Chondrocyte (in vitro differentiated cells): Measurements from ENCODE around the gene MYRFL. TPM values are rescaled to one million over a fixed set of nuclear protein-coding genes. Genes with fewer than 3 reads are reported as not detected.

Experiments
- DNase-seq: peaks from one replicate; pipeline ENCODE4 v3.0.0; 2021; ENCODE audit warnings: mixed read lengths, low spot score
- H3K27ac Mint-ChIP-seq: one replicate; pipeline ENCODE4 v1.8.0; 2021; ENCODE audit warnings: mild to moderate bottlenecking, moderate library complexity, mixed read lengths; ENCODE audit not compliant: unreplicated experiment
- H3K27me3 Mint-ChIP-seq: 2 replicates; pipeline ENCODE4 v1.8.0; 2021; ENCODE audit warnings: low read depth, mixed read lengths
- H3K36me3 Mint-ChIP-seq: 2 replicates; pipeline ENCODE4 v1.8.0; 2021; ENCODE audit warnings: low read depth, mixed read lengths
- H3K4me1 Mint-ChIP-seq: 2 replicates; pipeline ENCODE4 v1.8.0; 2021; ENCODE audit warnings: low read depth, mild to moderate bottlenecking, mixed read lengths
- H3K4me3 Mint-ChIP-seq: one replicate; pipeline ENCODE4 v1.8.0; 2021; ENCODE audit warnings: mild to moderate bottlenecking, moderate library complexity, mixed read lengths; ENCODE audit not compliant: unreplicated experiment
- H3K9me3 Mint-ChIP-seq: 2 replicates; pipeline ENCODE4 v1.8.0; 2021; ENCODE audit warnings: low read depth, mixed read lengths
- total RNA-seq: library from RNA; stranded (reverse); gene quantifications from 3 replicates; pipeline ENCODE4 v1.2.1, GENCODE V29; 2021
- TF ChIP-seq, protein P1 (sequence below): fragments of 200-600 bp; sonication (generic); IDR thresholded peaks from 2 replicates; pipeline ENCODE4 v1.5.0; 2021; ENCODE audit warnings: antibody characterized with exemption, mild to moderate bottlenecking, moderate library complexity

MYRFL gene
- total RNA-seq, 1 donor from 2014 or later, result 0.35 TPM

DNA sequence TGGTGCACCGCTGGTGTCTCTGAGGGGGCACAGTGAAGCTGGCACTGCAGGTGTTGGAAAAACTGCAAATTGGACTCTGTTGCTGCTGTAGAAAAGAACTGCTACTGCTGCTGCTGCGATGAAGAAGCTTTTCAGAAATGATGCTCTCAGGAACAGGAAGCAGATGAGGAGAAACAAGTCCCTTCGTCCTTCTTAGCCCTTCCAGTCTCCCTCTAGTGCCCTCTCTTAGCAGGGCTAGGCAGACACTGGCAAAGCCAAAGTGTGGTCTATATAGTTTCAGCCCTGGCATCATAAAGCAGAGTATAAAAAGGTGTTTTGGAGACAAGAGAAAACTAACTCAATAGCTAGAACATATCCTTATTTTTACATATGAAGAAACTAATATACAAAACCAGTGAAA is 174.5 kb downstream of the MYRFL start:
- TF ChIP-seq, protein P1, sequence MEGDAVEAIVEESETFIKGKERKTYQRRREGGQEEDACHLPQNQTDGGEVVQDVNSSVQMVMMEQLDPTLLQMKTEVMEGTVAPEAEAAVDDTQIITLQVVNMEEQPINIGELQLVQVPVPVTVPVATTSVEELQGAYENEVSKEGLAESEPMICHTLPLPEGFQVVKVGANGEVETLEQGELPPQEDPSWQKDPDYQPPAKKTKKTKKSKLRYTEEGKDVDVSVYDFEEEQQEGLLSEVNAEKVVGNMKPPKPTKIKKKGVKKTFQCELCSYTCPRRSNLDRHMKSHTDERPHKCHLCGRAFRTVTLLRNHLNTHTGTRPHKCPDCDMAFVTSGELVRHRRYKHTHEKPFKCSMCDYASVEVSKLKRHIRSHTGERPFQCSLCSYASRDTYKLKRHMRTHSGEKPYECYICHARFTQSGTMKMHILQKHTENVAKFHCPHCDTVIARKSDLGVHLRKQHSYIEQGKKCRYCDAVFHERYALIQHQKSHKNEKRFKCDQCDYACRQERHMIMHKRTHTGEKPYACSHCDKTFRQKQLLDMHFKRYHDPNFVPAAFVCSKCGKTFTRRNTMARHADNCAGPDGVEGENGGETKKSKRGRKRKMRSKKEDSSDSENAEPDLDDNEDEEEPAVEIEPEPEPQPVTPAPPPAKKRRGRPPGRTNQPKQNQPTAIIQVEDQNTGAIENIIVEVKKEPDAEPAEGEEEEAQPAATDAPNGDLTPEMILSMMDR, result no peak
- no peak overlapping the region for H3K27ac Mint-ChIP-seq
- H3K4me3 Mint-ChIP-seq, result no peak overlapping the region
- no peaks in the 10 kb centered on the region for H3K9me3 Mint-ChIP-seq
- peaks cover 19% of the 10 kb centered on the region for H3K4me1 Mint-ChIP-seq
- DNase-seq, result no peak
- H3K27me3 Mint-ChIP-seq, result no peaks in the 10 kb centered on the region
- H3K36me3 Mint-ChIP-seq, result no peaks in the 10 kb centered on the region

DNA sequence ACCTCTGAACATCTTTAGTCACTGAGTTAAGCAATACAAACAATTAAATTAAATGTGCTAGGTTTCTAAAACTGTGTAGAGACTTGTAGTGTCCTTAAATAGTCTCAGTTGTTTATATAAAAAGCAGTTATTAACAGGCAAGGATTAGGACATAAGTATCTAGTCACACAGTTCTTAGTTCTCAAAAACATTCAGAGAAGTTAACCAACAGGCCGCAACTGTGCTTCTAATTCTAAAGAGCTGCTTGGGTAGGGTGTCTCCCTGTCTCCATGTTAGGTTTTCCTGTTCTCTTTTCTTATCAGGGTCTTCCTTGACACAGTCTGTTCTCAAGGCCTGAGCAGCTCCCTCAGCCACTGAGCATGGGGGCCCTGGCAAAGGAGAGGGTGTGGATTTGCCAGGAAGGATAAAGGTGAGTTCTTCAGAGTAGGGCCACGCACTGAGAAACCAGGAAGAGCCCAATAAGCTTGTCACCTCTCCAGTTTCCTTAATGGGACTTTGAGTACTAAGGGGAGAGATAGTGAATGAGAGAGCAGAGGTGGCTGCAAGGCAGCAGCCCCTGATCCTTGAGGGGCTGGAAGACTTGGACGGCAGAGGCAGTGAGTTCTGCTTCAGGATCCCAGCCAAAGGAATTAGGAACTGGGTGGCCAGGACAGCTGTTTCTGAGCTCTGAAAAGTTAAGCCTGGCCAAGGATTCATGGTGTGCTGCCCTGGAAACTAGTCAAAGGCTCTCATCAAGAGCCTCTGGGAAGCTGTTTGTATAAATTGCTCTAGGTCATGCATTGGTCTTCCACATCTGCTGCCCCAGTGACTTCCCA is 177.3 kb downstream of the MYRFL start:
- H3K27me3 Mint-ChIP-seq, result no peaks in the 10 kb centered on the region
- no peak overlapping the region for H3K4me3 Mint-ChIP-seq
- H3K9me3 Mint-ChIP-seq, result peaks cover 3% of the 10 kb centered on the region
- peaks cover 16% of the 10 kb centered on the region for H3K4me1 Mint-ChIP-seq
- no peak overlapping the region for H3K27ac Mint-ChIP-seq
- TF ChIP-seq, protein P1, result no peak
- H3K36me3 Mint-ChIP-seq, result no peaks in the 10 kb centered on the region
- no peak for DNase-seq

DNA sequence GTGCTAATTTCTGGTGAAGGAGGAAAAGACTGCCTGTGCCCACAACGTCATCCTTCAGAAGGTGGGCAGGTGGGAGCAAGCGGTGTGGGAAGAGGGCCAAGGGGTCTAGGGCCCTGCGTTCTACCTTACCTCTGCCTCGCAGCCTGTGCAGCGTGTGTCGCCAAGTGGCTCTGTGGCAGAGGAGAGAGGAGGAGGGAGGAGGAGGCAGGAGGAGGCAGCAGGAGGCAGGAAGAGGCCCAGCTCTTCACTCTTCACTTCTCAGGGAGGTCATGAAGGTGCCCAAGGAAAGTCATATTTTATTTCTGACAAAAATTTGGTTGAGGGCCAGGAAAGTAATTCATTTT is 177.9 kb downstream of the MYRFL start:
- Mint-ChIP-seq H3K4me1 (peaks cover 12% of the 10 kb centered on the region), H3K27me3 (no peaks in the 10 kb centered on the region), H3K9me3 (peaks cover 9% of the 10 kb centered on the region), H3K4me3 (no peak overlapping the region), H3K27ac (no peak overlapping the region), H3K36me3 (no peaks in the 10 kb centered on the region)
- no peak for DNase-seq
- TF ChIP-seq, protein P1, result no peak

DNA sequence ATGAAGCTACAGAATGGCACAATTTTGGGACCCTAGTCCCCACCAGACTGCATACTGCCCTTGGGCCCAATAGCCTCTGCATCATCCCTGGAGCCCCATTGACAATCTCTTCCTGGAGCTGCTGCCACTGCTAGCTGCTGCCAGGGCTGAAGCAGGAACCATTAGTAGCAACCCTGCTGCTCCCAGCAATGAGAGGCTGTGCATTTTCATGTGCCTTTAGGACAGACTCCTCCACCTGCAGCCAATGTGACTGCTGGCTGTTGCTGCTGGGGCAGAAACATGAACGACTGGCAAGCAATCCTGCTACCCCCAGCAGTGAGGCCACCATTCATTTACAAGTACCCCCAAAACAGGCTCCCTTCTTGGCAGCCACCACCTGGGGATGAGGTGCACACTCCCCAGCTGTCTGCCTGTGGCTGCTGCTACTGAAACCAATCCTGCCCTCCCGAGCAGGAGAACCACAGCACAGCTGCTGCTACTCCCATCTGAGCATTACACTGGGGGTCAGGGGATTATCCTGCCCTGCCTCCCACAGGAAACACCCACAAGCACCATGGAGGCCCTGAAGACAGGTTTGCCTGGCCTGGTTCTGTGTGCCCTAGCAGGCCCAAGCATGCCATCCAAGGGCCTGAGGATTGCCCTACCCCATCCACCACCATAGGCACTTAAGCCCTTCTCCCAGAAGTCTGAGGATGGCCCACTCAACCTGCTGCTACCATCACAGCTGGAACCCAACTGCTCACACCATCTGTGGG is 181.0 kb downstream of the MYRFL start:
- TF ChIP-seq, protein P1, result no peak
- DNase-seq, result no peak
- peaks cover 10% of the 10 kb centered on the region for H3K36me3 Mint-ChIP-seq
- H3K4me3 Mint-ChIP-seq, result no peak overlapping the region
- H3K9me3 Mint-ChIP-seq, result peaks cover 32% of the 10 kb centered on the region
- no peak overlapping the region for H3K27ac Mint-ChIP-seq
- H3K27me3 Mint-ChIP-seq, result no peaks in the 10 kb centered on the region
- peaks cover 5% of the 10 kb centered on the region for H3K4me1 Mint-ChIP-seq

DNA sequence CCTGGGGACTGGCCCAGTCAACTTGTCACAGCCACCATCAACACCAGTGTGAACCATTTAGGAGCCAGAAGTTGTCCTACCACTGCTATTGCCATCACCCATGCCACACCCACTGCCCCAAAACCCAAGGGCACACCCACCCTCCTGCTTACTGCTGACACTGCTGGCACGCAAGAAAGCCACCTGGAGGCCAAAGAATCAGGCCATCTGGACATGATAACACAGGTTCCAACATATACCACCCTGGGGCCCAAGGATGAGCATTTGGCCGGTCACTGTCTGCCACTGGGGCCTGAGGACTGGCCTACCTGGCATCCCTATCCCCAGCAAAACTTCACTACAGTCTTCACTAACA is 181.6 kb downstream of the MYRFL start:
- Mint-ChIP-seq H3K27ac (no peak overlapping the region), H3K36me3 (peaks cover 10% of the 10 kb centered on the region), H3K9me3 (peaks cover 32% of the 10 kb centered on the region), H3K27me3 (no peaks in the 10 kb centered on the region), H3K4me1 (peaks cover 5% of the 10 kb centered on the region), H3K4me3 (no peak overlapping the region)
- no peak for DNase-seq
- TF ChIP-seq, protein P1, result no peak
